Testis (tissue), 3 donors: ENCODE results near the gene LYRM4. TPM values are rescaled to one million over a fixed set of nuclear protein-coding genes. Genes with fewer than 3 reads are reported as not detected.

ENCODE experiments used
- DNase-seq: peaks from one replicate; pipeline ENCODE4 v3.0.0-alpha.2; 2019
- H3K27ac ChIP-seq, 2 donors: fragments of 200-600 bp; sonication (generic); one replicate each; pipeline ENCODE4 v1.5.1; 2019
- H3K27me3 ChIP-seq: fragments of 200-600 bp; sonication (generic); one replicate; pipeline ENCODE4 v1.5.1; 2019
- H3K36me3 ChIP-seq: fragments of 200-600 bp; sonication (generic); one replicate; pipeline ENCODE4 v1.5.1; 2017; ENCODE audit warnings: low read depth; ENCODE audit errors: missing control alignments
- H3K4me1 ChIP-seq: fragments of 200-600 bp; sonication (generic); one replicate; pipeline ENCODE4 v1.5.1; 2019
- H3K4me3 ChIP-seq, 2 donors: fragments of 200-600 bp; sonication (generic); one replicate each; pipeline ENCODE4 v1.5.1; 2017 to 2019
- H3K9me3 ChIP-seq: fragments of 200-600 bp; sonication (generic); one replicate; pipeline ENCODE4 v1.5.1; 2017
- CTCF ChIP-seq, 3 experiments: fragments of 450-650 bp in 2 of 3; fragments of 200-600 bp in 1 of 3; sonication (generic) in 1 of 3; IDR thresholded peaks; one replicate each; pipeline ENCODE4 v1.5.1; 2016 to 2019; ENCODE audit warnings: antibody characterized with exemption in 3 of 3, mild to moderate bottlenecking in 2 of 3, moderate library complexity in 1 of 3
- POLR2A ChIP-seq: fragments of 450-650 bp; IDR thresholded peaks from one replicate; pipeline ENCODE4 v1.6.1; 2017; ENCODE audit warnings: antibody characterized with exemption, mild to moderate bottlenecking, moderate library complexity
- WGBS, 2 donors: methylation state at CpG; one replicate each; pipeline ENCODE4 v1.1.5; 2018; 5-methylcytosine and 5-hydroxymethylcytosine counted together
- intact Hi-C: fragments of 100-400 bp; cut with DNase I; formaldehyde crosslinking; loops from one replicate; pipeline ENCODE4 v1.15.1; 2023; ENCODE audit warnings: low total_unique reads
- polyA plus RNA-seq: library from polyadenylated mRNA; stranded (reverse); fragments of 350-450 nt; fragmentation: Illumina TruSeq; extraction: RNeasy Lipid Tissue Mini Kit (QIAGEN cat#74804); gene quantifications from one replicate; pipeline ENCODE4 v1.2.3, GENCODE V29; 2014; ENCODE audit warnings: low read depth, low replicate concordance; ENCODE audit not compliant: insufficient read depth
- total RNA-seq, 2 donors: library from RNA; depleted of rRNA; stranded (reverse); fragments of >200 nt; gene quantifications; one replicate each; pipeline ENCODE4 v1.2.3, GENCODE V29; 2016

LYRM4 gene
- total and polyA plus RNA-seq, 3 donors from 2014 or later = 18.5 to 41.8 (median 23.0) TPM

GRCh38 chr6:5088780-5089179 is 172.0 kb downstream of the LYRM4 start:
- WGBS, 2 donors = 83 to 85% methylated on average over 3 of the region's 3 CpGs
- H3K4me1 ChIP-seq = peaks cover 7% of the 10 kb centered on the region
- TF ChIP-seq POLR2A = no peak
- TF ChIP-seq CTCF (IDR thresholded peaks at IDR 0.05) = no peak
- H3K36me3 ChIP-seq = no peaks in the 10 kb centered on the region
- H3K27me3 ChIP-seq = no peaks in the 10 kb centered on the region
- no peak overlapping the region for H3K4me3 ChIP-seq
- intact Hi-C loops = no loop called here
- H3K9me3 ChIP-seq = no peaks in the 10 kb centered on the region
- H3K27ac ChIP-seq = no peak overlapping the region
- DNase-seq = no peak

- Histone ChIP-seq H3K4me1 (peaks cover 7% of the 10 kb centered on the region), H3K27me3 (no peaks in the 10 kb centered on the region), H3K36me3 (no peaks in the 10 kb centered on the region), H3K9me3 (no peaks in the 10 kb centered on the region), H3K4me3 (peak overlapping the region in 1 of 2 donors; percentile 60), H3K27ac (no peak overlapping the region)
- no peak for TF ChIP-seq POLR2A
- no peak for TF ChIP-seq CTCF (IDR thresholded peaks at IDR 0.05)
- WGBS, 2 donors = 62 to 76% methylated on average over 17 to 19 of the region's 19 CpGs
- intact Hi-C loops = no loop called here
- DNase-seq = peak; percentile 48
Observed at GRCh38 chr6:5087389-5087788, 173.4 kb downstream of the LYRM4 start.

- H3K27ac ChIP-seq = peak overlapping the region in 1 of 2 donors; percentile 70
Observed at GRCh38 chr6:5086294-5086890, 174.4 kb downstream of the LYRM4 start.

GRCh38 chr6:5085648-5086293 is 175.0 kb downstream of the LYRM4 start:
- DNase-seq = no peak
- TF ChIP-seq CTCF (IDR thresholded peaks at IDR 0.05) (no peak), POLR2A (no peak)
- Histone ChIP-seq H3K27ac (peak overlapping the region; percentile 70 to 87), H3K9me3 (no peaks in the 10 kb centered on the region), H3K4me3 (peak overlapping the region; percentile 49 to 60), H3K4me1 (peaks cover 7% of the 10 kb centered on the region), H3K36me3 (no peaks in the 10 kb centered on the region), H3K27me3 (no peaks in the 10 kb centered on the region)
- WGBS, 2 donors = 0 to 1% methylated on average over 3 to 39 of the region's 74 CpGs
- intact Hi-C loops = no loop called here

More at GRCh38 chr6:5086294-5086890, 174.4 kb downstream of the LYRM4 start:
- DNase-seq = peak; percentile 43
- Histone ChIP-seq H3K36me3 (no peaks in the 10 kb centered on the region), H3K9me3 (no peaks in the 10 kb centered on the region), H3K27me3 (no peaks in the 10 kb centered on the region), H3K4me1 (peaks cover 7% of the 10 kb centered on the region), H3K4me3 (peak overlapping the region; percentile 49 to 60)
- intact Hi-C loops = no loop called here
- WGBS, 2 donors = 14 to 20% methylated on average over 1 to 55 of the region's 56 CpGs
- no peak for TF ChIP-seq CTCF (IDR thresholded peaks at IDR 0.05)
- no peak for TF ChIP-seq POLR2A
